GM12891 (cell line): ENCODE results near the gene MIPOL1.

Source experiments
- POLR2A ChIP-seq: IDR thresholded peaks from 2 replicates; pipeline ENCODE4 v1.6.1; 2011; ENCODE audit warnings: low read depth, low read length, control low read depth
- POLR2AphosphoS5 ChIP-seq: IDR thresholded peaks from 2 replicates; pipeline ENCODE4 v1.6.1; 2011; ENCODE audit warnings: low read depth, low read length, control low read depth
- TAF1 ChIP-seq: IDR thresholded peaks from 2 replicates; pipeline ENCODE4 v1.6.1; 2011; ENCODE audit warnings: low read depth, low read length, control low read depth

GRCh38 chr14:37197421-37198272 lies at the start of gene MIPOL1:
- TF ChIP-seq TAF1 (no peak), POLR2A (no peak), POLR2AphosphoS5 (no peak)
